ENCODE results near the gene UNC5B. TPM values are rescaled to one million over a fixed set of nuclear protein-coding genes. Genes with fewer than 3 reads are reported as not detected.

UNC5B gene
- total RNA-seq, 2 experiments from 2014 or later: not detected

GRCh38 chr10:71221586-71222202, 9.3 kb downstream of the UNC5B start:
- Mint-ChIP-seq H3K27me3 (peaks cover 26% of the 10 kb centered on the region), H3K27ac (no peak overlapping the region), H3K9me3 (no peaks in the 10 kb centered on the region), H3K36me3 (ENCODE audit: low read depth) (no peaks in the 10 kb centered on the region), H3K4me3 (no peak overlapping the region), H3K4me1 (peaks cover 2% of the 10 kb centered on the region)
- no peak for DNase-seq
- ChIA-PET CTCF (no interaction called here), POLR2A (no interaction called here)

GRCh38 chr10:71222601-71223346, 10.4 kb downstream of the UNC5B start:
- Mint-ChIP-seq H3K4me1 (peaks cover 2% of the 10 kb centered on the region), H3K9me3 (no peaks in the 10 kb centered on the region), H3K36me3 (ENCODE audit: low read depth) (no peaks in the 10 kb centered on the region), H3K4me3 (no peak overlapping the region), H3K27ac (no peak overlapping the region), H3K27me3 (peaks cover 18% of the 10 kb centered on the region)
- ChIA-PET CTCF (no interaction called here), POLR2A (no interaction called here)
- DNase-seq: no peak

GRCh38 chr10:71223347-71224058, 11.1 kb downstream of the UNC5B start:
- H3K27ac Mint-ChIP-seq: no peak overlapping the region
- CTCF ChIA-PET: interaction anchor here (1.0 kb wide), 1 partner anchor 8 kb away, joined by 8 read pairs; no protein-coding TSS in a partner anchor
- H3K4me1 Mint-ChIP-seq: no peaks in the 10 kb centered on the region
- no peak for DNase-seq
- no peaks in the 10 kb centered on the region for H3K9me3 Mint-ChIP-seq
- peaks cover 11% of the 10 kb centered on the region for H3K27me3 Mint-ChIP-seq
- no peaks in the 10 kb centered on the region for H3K36me3 Mint-ChIP-seq (ENCODE audit: low read depth)
- POLR2A ChIA-PET: no interaction called here
- H3K4me3 Mint-ChIP-seq: no peak overlapping the region

- H3K4me1 Mint-ChIP-seq: no peaks in the 10 kb centered on the region
- H3K27ac Mint-ChIP-seq: no peak overlapping the region
- H3K4me3 Mint-ChIP-seq: no peak overlapping the region
- H3K27me3 Mint-ChIP-seq: peaks cover 5% of the 10 kb centered on the region
- ChIA-PET CTCF (no interaction called here), POLR2A (no interaction called here)
- DNase-seq: no peak
- H3K36me3 Mint-ChIP-seq (ENCODE audit: low read depth): no peaks in the 10 kb centered on the region
- H3K9me3 Mint-ChIP-seq: no peaks in the 10 kb centered on the region
Measured at GRCh38 chr10:71225291-71226058, 13.1 kb downstream of the UNC5B start.

GRCh38 chr10:71228875-71229675, 16.7 kb downstream of the UNC5B start:
- H3K4me3 Mint-ChIP-seq: no peak overlapping the region
- no peak overlapping the region for H3K27ac Mint-ChIP-seq
- DNase-seq: no peak
- H3K27me3 Mint-ChIP-seq: peaks cover 7% of the 10 kb centered on the region
- no peaks in the 10 kb centered on the region for H3K4me1 Mint-ChIP-seq
- H3K9me3 Mint-ChIP-seq: no peaks in the 10 kb centered on the region
- ChIA-PET POLR2A (no interaction called here), CTCF (no interaction called here)
- no peaks in the 10 kb centered on the region for H3K36me3 Mint-ChIP-seq (ENCODE audit: low read depth)

- no peaks in the 10 kb centered on the region for H3K4me1 Mint-ChIP-seq
- H3K27ac Mint-ChIP-seq: no peak overlapping the region
- H3K36me3 Mint-ChIP-seq (ENCODE audit: low read depth): no peaks in the 10 kb centered on the region
- H3K27me3 Mint-ChIP-seq: peaks cover 7% of the 10 kb centered on the region
- H3K4me3 Mint-ChIP-seq: no peak overlapping the region
- H3K9me3 Mint-ChIP-seq: no peaks in the 10 kb centered on the region
- DNase-seq: no peak
- ChIA-PET CTCF (no interaction called here), POLR2A (no interaction called here)
Measured at GRCh38 chr10:71229726-71230655, 17.6 kb downstream of the UNC5B start.

- no peak for DNase-seq
- H3K9me3 Mint-ChIP-seq: no peaks in the 10 kb centered on the region
- ChIA-PET POLR2A (no interaction called here), CTCF (no interaction called here)
- no peak overlapping the region for H3K4me3 Mint-ChIP-seq
- H3K27ac Mint-ChIP-seq: no peak overlapping the region
- H3K4me1 Mint-ChIP-seq: no peaks in the 10 kb centered on the region
- H3K36me3 Mint-ChIP-seq (ENCODE audit: low read depth): no peaks in the 10 kb centered on the region
- peaks cover 4% of the 10 kb centered on the region for H3K27me3 Mint-ChIP-seq
Measured at GRCh38 chr10:71230656-71231025, 18.3 kb downstream of the UNC5B start.

- no peak for DNase-seq
- H3K4me3 Mint-ChIP-seq: no peak overlapping the region
- CTCF ChIA-PET: no interaction called here
- H3K36me3 Mint-ChIP-seq (ENCODE audit: low read depth): no peaks in the 10 kb centered on the region
- no peak overlapping the region for H3K27ac Mint-ChIP-seq
- H3K9me3 Mint-ChIP-seq: no peaks in the 10 kb centered on the region
- POLR2A ChIA-PET: no interaction called here
- peaks cover 4% of the 10 kb centered on the region for H3K27me3 Mint-ChIP-seq
- no peaks in the 10 kb centered on the region for H3K4me1 Mint-ChIP-seq
Measured at GRCh38 chr10:71231206-71231605, 18.8 kb downstream of the UNC5B start.

- no peak for DNase-seq
- Mint-ChIP-seq H3K27me3 (peaks cover 2% of the 10 kb centered on the region), H3K9me3 (no peaks in the 10 kb centered on the region), H3K4me1 (no peaks in the 10 kb centered on the region), H3K27ac (no peak overlapping the region), H3K4me3 (no peak overlapping the region), H3K36me3 (ENCODE audit: low read depth) (no peaks in the 10 kb centered on the region)
- CTCF ChIA-PET: interaction anchor here (0.5 kb wide), 1 partner anchor 1644 kb away, joined by 3 read pairs; no protein-coding TSS in a partner anchor
- POLR2A ChIA-PET: no interaction called here
Measured at GRCh38 chr10:71232089-71232998, 20.0 kb downstream of the UNC5B start.

GRCh38 chr10:71233482-71233892, 21.1 kb downstream of the UNC5B start:
- Mint-ChIP-seq H3K4me1 (no peaks in the 10 kb centered on the region), H3K36me3 (ENCODE audit: low read depth) (no peaks in the 10 kb centered on the region), H3K27ac (no peak overlapping the region), H3K9me3 (no peaks in the 10 kb centered on the region), H3K27me3 (peaks cover 2% of the 10 kb centered on the region), H3K4me3 (no peak overlapping the region)
- no peak for DNase-seq
- ChIA-PET CTCF (no interaction called here), POLR2A (no interaction called here)
